ENCODE data around the gene SYMPK.

Gene SYMPK

GRCh38 chr19:45847663-45848062 lies 15.3 kb downstream of the SYMPK start:
- TF ChIP-seq CTCF (conservative IDR thresholded peaks at IDR 0.05) = no peak
- H3K27ac ChIP-seq = no peak overlapping the region

GRCh38 chr19:45842198-45842597 lies 20.7 kb downstream of the SYMPK start:
- TF ChIP-seq CTCF (conservative IDR thresholded peaks at IDR 0.05) = no peak
- no peak overlapping the region for H3K27ac ChIP-seq

- TF ChIP-seq CTCF (conservative IDR thresholded peaks at IDR 0.05) = no peak
- no peak overlapping the region for H3K27ac ChIP-seq
Measured at GRCh38 chr19:45834970-45835369, 28.0 kb downstream of the SYMPK start.

- H3K27ac ChIP-seq = no peak overlapping the region
- TF ChIP-seq CTCF (conservative IDR thresholded peaks at IDR 0.05) = no peak
Measured at GRCh38 chr19:45828945-45829344, 34.0 kb downstream of the SYMPK start.

- H3K27ac ChIP-seq = no peak overlapping the region
- TF ChIP-seq CTCF (conservative IDR thresholded peaks at IDR 0.05) = no peak
Measured at GRCh38 chr19:45828523-45828922, 34.4 kb downstream of the SYMPK start.

- H3K27ac ChIP-seq = peak overlapping the region; percentile 63; the same call in 1 of the 2 replicates
- no peak for TF ChIP-seq CTCF (conservative IDR thresholded peaks at IDR 0.05)
Measured at GRCh38 chr19:45827459-45828093, 35.4 kb downstream of the SYMPK start.

- H3K27ac ChIP-seq = peak overlapping the region; percentile 63; the same call in 1 of the 2 replicates
- TF ChIP-seq CTCF (conservative IDR thresholded peaks at IDR 0.05) = no peak
Measured at GRCh38 chr19:45826934-45827333, 36.0 kb downstream of the SYMPK start.
